ENCODE measurements around the gene NEURL1.

The NEURL1 gene

GRCh38 chr10:103558911-103559310 is 65.4 kb downstream of the NEURL1 start:
- Histone ChIP-seq H3K9me3 (ENCODE audit: control insufficient read depth in 5 of 5, low read length in 5 of 5) (peaks cover 0 to 5% (median 4%) of the 10 kb centered on the region in 5 donors), H3K36me3 (ENCODE audit: control insufficient read depth in 5 of 5, insufficient read depth in 5 of 5, low read length in 5 of 5) (no peaks in the 10 kb centered on the region), H3K27me3 (ENCODE audit: control insufficient read depth in 5 of 5, insufficient read depth in 4 of 5, low read length in 5 of 5) (peaks cover 14 to 35% (median 33%) of the 10 kb centered on the region in 5 donors), H3K27ac (ENCODE audit: low read depth, low read length) (no peak overlapping the region), H3K4me1 (ENCODE audit: control insufficient read depth in 5 of 5, insufficient read depth in 5 of 5, low read length in 5 of 5) (peaks cover 0 to 12% (median 5%) of the 10 kb centered on the region in 5 donors), H3K9ac (ENCODE audit: low read length in 5 of 5) (no peak overlapping the region), H3K4me3 (ENCODE audit: low read depth in 1 of 5, low read length in 5 of 5) (no peak overlapping the region)

GRCh38 chr10:103559776-103560175 is 66.3 kb downstream of the NEURL1 start:
- H3K9me3 ChIP-seq (ENCODE audit: control insufficient read depth in 5 of 5, low read length in 5 of 5): peaks cover 0 to 5% (median 4%) of the 10 kb centered on the region in 5 donors
- peaks cover 0 to 11% (median 5%) of the 10 kb centered on the region in 5 donors for H3K4me1 ChIP-seq (ENCODE audit: control insufficient read depth in 5 of 5, insufficient read depth in 5 of 5, low read length in 5 of 5)
- H3K27me3 ChIP-seq (ENCODE audit: control insufficient read depth in 5 of 5, insufficient read depth in 4 of 5, low read length in 5 of 5): peaks cover 14 to 39% (median 32%) of the 10 kb centered on the region in 5 donors
- H3K9ac ChIP-seq (ENCODE audit: low read length in 5 of 5): no peak overlapping the region
- no peaks in the 10 kb centered on the region for H3K36me3 ChIP-seq (ENCODE audit: control insufficient read depth in 5 of 5, insufficient read depth in 5 of 5, low read length in 5 of 5)
- H3K27ac ChIP-seq (ENCODE audit: low read depth, low read length): no peak overlapping the region
- H3K4me3 ChIP-seq (ENCODE audit: low read depth in 1 of 5, low read length in 5 of 5): no peak overlapping the region

GRCh38 chr10:103560886-103561285 is 67.4 kb downstream of the NEURL1 start:
- peaks cover 0 to 5% (median 4%) of the 10 kb centered on the region in 5 donors for H3K9me3 ChIP-seq (ENCODE audit: control insufficient read depth in 5 of 5, low read length in 5 of 5)
- no peaks in the 10 kb centered on the region for H3K36me3 ChIP-seq (ENCODE audit: control insufficient read depth in 5 of 5, insufficient read depth in 5 of 5, low read length in 5 of 5)
- no peak overlapping the region for H3K4me3 ChIP-seq (ENCODE audit: low read depth in 1 of 5, low read length in 5 of 5)
- no peak overlapping the region for H3K27ac ChIP-seq (ENCODE audit: low read depth, low read length)
- H3K4me1 ChIP-seq (ENCODE audit: control insufficient read depth in 5 of 5, insufficient read depth in 5 of 5, low read length in 5 of 5): peaks cover 0 to 1% (median 0%) of the 10 kb centered on the region in 5 donors
- H3K9ac ChIP-seq (ENCODE audit: low read length in 5 of 5): no peak overlapping the region
- peaks cover 10 to 34% (median 30%) of the 10 kb centered on the region in 5 donors for H3K27me3 ChIP-seq (ENCODE audit: control insufficient read depth in 5 of 5, insufficient read depth in 4 of 5, low read length in 5 of 5)

- peaks cover 4 to 26% (median 19%) of the 10 kb centered on the region in 5 donors for H3K27me3 ChIP-seq (ENCODE audit: control insufficient read depth in 5 of 5, insufficient read depth in 4 of 5, low read length in 5 of 5)
- H3K36me3 ChIP-seq (ENCODE audit: control insufficient read depth in 5 of 5, insufficient read depth in 5 of 5, low read length in 5 of 5): no peaks in the 10 kb centered on the region
- H3K9ac ChIP-seq (ENCODE audit: low read length in 5 of 5): no peak overlapping the region
- H3K27ac ChIP-seq (ENCODE audit: low read depth, low read length): no peak overlapping the region
- peaks cover 0 to 5% (median 4%) of the 10 kb centered on the region in 5 donors for H3K9me3 ChIP-seq (ENCODE audit: control insufficient read depth in 5 of 5, low read length in 5 of 5)
- no peaks in the 10 kb centered on the region for H3K4me1 ChIP-seq (ENCODE audit: control insufficient read depth in 5 of 5, insufficient read depth in 5 of 5, low read length in 5 of 5)
- no peak overlapping the region for H3K4me3 ChIP-seq (ENCODE audit: low read depth in 1 of 5, low read length in 5 of 5)
Measured at GRCh38 chr10:103562383-103562782, 68.9 kb downstream of the NEURL1 start.

- H3K9ac ChIP-seq (ENCODE audit: low read length in 5 of 5): no peak overlapping the region
- no peaks in the 10 kb centered on the region for H3K36me3 ChIP-seq (ENCODE audit: control insufficient read depth in 5 of 5, insufficient read depth in 5 of 5, low read length in 5 of 5)
- H3K4me3 ChIP-seq (ENCODE audit: low read depth in 1 of 5, low read length in 5 of 5): no peak overlapping the region
- H3K4me1 ChIP-seq (ENCODE audit: control insufficient read depth in 5 of 5, insufficient read depth in 5 of 5, low read length in 5 of 5): no peaks in the 10 kb centered on the region
- H3K27me3 ChIP-seq (ENCODE audit: control insufficient read depth in 5 of 5, insufficient read depth in 4 of 5, low read length in 5 of 5): peaks cover 4 to 25% (median 19%) of the 10 kb centered on the region in 5 donors
- peaks cover 0 to 5% (median 4%) of the 10 kb centered on the region in 5 donors for H3K9me3 ChIP-seq (ENCODE audit: control insufficient read depth in 5 of 5, low read length in 5 of 5)
- H3K27ac ChIP-seq (ENCODE audit: low read depth, low read length): no peak overlapping the region
Measured at GRCh38 chr10:103563231-103564115, 70.0 kb downstream of the NEURL1 start.

- no peaks in the 10 kb centered on the region for H3K4me1 ChIP-seq (ENCODE audit: control insufficient read depth in 5 of 5, insufficient read depth in 5 of 5, low read length in 5 of 5)
- H3K27ac ChIP-seq (ENCODE audit: low read depth, low read length): no peak overlapping the region
- H3K36me3 ChIP-seq (ENCODE audit: control insufficient read depth in 5 of 5, insufficient read depth in 5 of 5, low read length in 5 of 5): no peaks in the 10 kb centered on the region
- H3K27me3 ChIP-seq (ENCODE audit: control insufficient read depth in 5 of 5, insufficient read depth in 4 of 5, low read length in 5 of 5): peaks cover 4 to 25% (median 16%) of the 10 kb centered on the region in 5 donors
- H3K9me3 ChIP-seq (ENCODE audit: control insufficient read depth in 5 of 5, low read length in 5 of 5): peaks cover 0 to 5% (median 4%) of the 10 kb centered on the region in 5 donors
- no peak overlapping the region for H3K4me3 ChIP-seq (ENCODE audit: low read depth in 1 of 5, low read length in 5 of 5)
- H3K9ac ChIP-seq (ENCODE audit: low read length in 5 of 5): no peak overlapping the region
Measured at GRCh38 chr10:103564116-103564501, 70.6 kb downstream of the NEURL1 start.

- H3K27me3 ChIP-seq (ENCODE audit: control insufficient read depth in 5 of 5, insufficient read depth in 4 of 5, low read length in 5 of 5): peaks cover 0 to 17% (median 11%) of the 10 kb centered on the region in 5 donors
- H3K9me3 ChIP-seq (ENCODE audit: control insufficient read depth in 5 of 5, low read length in 5 of 5): peaks cover 0 to 5% (median 4%) of the 10 kb centered on the region in 5 donors
- H3K4me1 ChIP-seq (ENCODE audit: control insufficient read depth in 5 of 5, insufficient read depth in 5 of 5, low read length in 5 of 5): no peaks in the 10 kb centered on the region
- H3K36me3 ChIP-seq (ENCODE audit: control insufficient read depth in 5 of 5, insufficient read depth in 5 of 5, low read length in 5 of 5): no peaks in the 10 kb centered on the region
- no peak overlapping the region for H3K4me3 ChIP-seq (ENCODE audit: low read depth in 1 of 5, low read length in 5 of 5)
- H3K27ac ChIP-seq (ENCODE audit: low read depth, low read length): no peak overlapping the region
- H3K9ac ChIP-seq (ENCODE audit: low read length in 5 of 5): no peak overlapping the region
Measured at GRCh38 chr10:103564776-103565520, 71.4 kb downstream of the NEURL1 start.

GRCh38 chr10:103566536-103566935 is 73.0 kb downstream of the NEURL1 start:
- no peaks in the 10 kb centered on the region for H3K9me3 ChIP-seq (ENCODE audit: control insufficient read depth in 5 of 5, low read length in 5 of 5)
- H3K36me3 ChIP-seq (ENCODE audit: control insufficient read depth in 5 of 5, insufficient read depth in 5 of 5, low read length in 5 of 5): no peaks in the 10 kb centered on the region
- no peak overlapping the region for H3K4me3 ChIP-seq (ENCODE audit: low read depth in 1 of 5, low read length in 5 of 5)
- no peaks in the 10 kb centered on the region for H3K4me1 ChIP-seq (ENCODE audit: control insufficient read depth in 5 of 5, insufficient read depth in 5 of 5, low read length in 5 of 5)
- H3K9ac ChIP-seq (ENCODE audit: low read length in 5 of 5): no peak overlapping the region
- no peak overlapping the region for H3K27ac ChIP-seq (ENCODE audit: low read depth, low read length)
- H3K27me3 ChIP-seq (ENCODE audit: control insufficient read depth in 5 of 5, insufficient read depth in 4 of 5, low read length in 5 of 5): peaks cover 0 to 11% (median 6%) of the 10 kb centered on the region in 5 donors

GRCh38 chr10:103568505-103568904 is 75.0 kb downstream of the NEURL1 start:
- Histone ChIP-seq H3K27ac (ENCODE audit: low read depth, low read length) (no peak overlapping the region), H3K9ac (ENCODE audit: low read length in 5 of 5) (no peak overlapping the region), H3K4me3 (ENCODE audit: low read depth in 1 of 5, low read length in 5 of 5) (no peak overlapping the region)

GRCh38 chr10:103569896-103570295 is 76.4 kb downstream of the NEURL1 start:
- no peaks in the 10 kb centered on the region for H3K36me3 ChIP-seq (ENCODE audit: control insufficient read depth in 5 of 5, insufficient read depth in 5 of 5, low read length in 5 of 5)
- no peak overlapping the region for H3K4me3 ChIP-seq (ENCODE audit: low read depth in 1 of 5, low read length in 5 of 5)
- peaks cover 0 to 9% (median 5%) of the 10 kb centered on the region in 5 donors for H3K27me3 ChIP-seq (ENCODE audit: control insufficient read depth in 5 of 5, insufficient read depth in 4 of 5, low read length in 5 of 5)
- H3K9me3 ChIP-seq (ENCODE audit: control insufficient read depth in 5 of 5, low read length in 5 of 5): no peaks in the 10 kb centered on the region
- no peak overlapping the region for H3K9ac ChIP-seq (ENCODE audit: low read length in 5 of 5)
- no peaks in the 10 kb centered on the region for H3K4me1 ChIP-seq (ENCODE audit: control insufficient read depth in 5 of 5, insufficient read depth in 5 of 5, low read length in 5 of 5)
- H3K27ac ChIP-seq (ENCODE audit: low read depth, low read length): no peak overlapping the region

More at GRCh38 chr10:103568505-103568904, 75.0 kb downstream of the NEURL1 start:
- Histone ChIP-seq H3K4me1 (ENCODE audit: control insufficient read depth in 5 of 5, insufficient read depth in 5 of 5, low read length in 5 of 5) (no peaks in the 10 kb centered on the region), H3K27me3 (ENCODE audit: control insufficient read depth in 5 of 5, insufficient read depth in 4 of 5, low read length in 5 of 5) (peaks cover 0 to 17% (median 8%) of the 10 kb centered on the region in 5 donors), H3K9me3 (ENCODE audit: control insufficient read depth in 5 of 5, low read length in 5 of 5) (no peaks in the 10 kb centered on the region), H3K36me3 (ENCODE audit: control insufficient read depth in 5 of 5, insufficient read depth in 5 of 5, low read length in 5 of 5) (no peaks in the 10 kb centered on the region)
